ENCODE data around the gene IPO9.

IPO9 gene

DNA sequence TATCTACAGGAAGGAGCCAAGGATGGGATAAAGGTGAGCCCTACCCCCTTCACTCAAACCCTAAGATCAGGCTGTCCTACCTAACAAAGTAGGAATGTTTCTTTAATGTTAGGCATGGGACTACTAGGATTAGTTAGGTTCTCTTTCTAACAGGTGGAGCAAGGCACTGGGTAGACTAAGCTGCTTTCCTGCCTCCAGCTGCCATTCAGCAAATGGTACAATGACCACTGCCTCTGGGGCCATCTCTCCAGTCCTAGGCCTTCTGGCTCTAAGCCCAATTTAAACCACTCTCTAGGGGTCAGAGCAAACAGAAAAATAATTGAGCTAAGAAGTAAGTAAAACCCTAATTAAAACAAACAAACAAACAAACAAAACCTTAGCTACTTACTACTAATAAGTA is 15.7 kb upstream of the IPO9 start:
- Histone ChIP-seq H3K9ac (ENCODE audit: low read depth, low read length) (no peak overlapping the region), H3K36me3 (ENCODE audit: control insufficient read depth, insufficient read depth, low read length) (peaks cover 40% of the 10 kb centered on the region), H3K27me3 (ENCODE audit: control insufficient read depth, insufficient read depth, low read length) (no peaks in the 10 kb centered on the region), H3K9me3 (ENCODE audit: control insufficient read depth, insufficient read depth, low read length) (no peaks in the 10 kb centered on the region), H3K4me3 (ENCODE audit: low read depth, low read length) (no peak overlapping the region), H3K4me1 (ENCODE audit: control insufficient read depth, insufficient read depth, low read length) (no peaks in the 10 kb centered on the region)

DNA sequence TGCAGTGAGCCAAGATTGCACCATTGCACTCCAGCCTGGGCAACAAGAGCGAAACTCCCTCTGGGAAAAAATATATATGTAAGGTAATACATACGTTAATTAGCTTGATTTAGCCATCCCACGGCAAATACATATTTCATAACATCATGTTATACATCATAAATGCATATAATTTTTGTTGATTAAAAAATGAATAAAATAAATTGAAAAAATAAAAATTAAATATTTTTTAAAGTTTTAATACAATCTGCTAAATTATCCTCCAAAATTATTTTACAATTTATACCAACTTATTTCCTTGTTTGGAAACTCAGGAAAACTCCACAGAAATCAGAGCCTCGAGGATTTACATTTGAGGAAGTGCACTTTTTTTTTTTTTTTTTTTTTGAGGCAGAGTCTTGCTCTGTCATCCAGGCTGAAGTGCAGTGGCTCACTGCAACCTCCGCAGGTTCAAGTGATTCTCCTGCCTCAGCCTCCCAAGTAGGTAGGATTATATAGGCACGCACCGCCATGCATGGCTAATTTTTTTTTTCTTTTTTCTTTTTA is 12.6 kb upstream of the IPO9 start:
- Histone ChIP-seq H3K4me3 (ENCODE audit: low read depth, low read length) (no peak overlapping the region), H3K9ac (ENCODE audit: low read depth, low read length) (no peak overlapping the region), H3K27me3 (ENCODE audit: control insufficient read depth, insufficient read depth, low read length) (no peaks in the 10 kb centered on the region), H3K36me3 (ENCODE audit: control insufficient read depth, insufficient read depth, low read length) (peaks cover 31% of the 10 kb centered on the region), H3K9me3 (ENCODE audit: control insufficient read depth, insufficient read depth, low read length) (no peaks in the 10 kb centered on the region), H3K4me1 (ENCODE audit: control insufficient read depth, insufficient read depth, low read length) (no peaks in the 10 kb centered on the region)

DNA sequence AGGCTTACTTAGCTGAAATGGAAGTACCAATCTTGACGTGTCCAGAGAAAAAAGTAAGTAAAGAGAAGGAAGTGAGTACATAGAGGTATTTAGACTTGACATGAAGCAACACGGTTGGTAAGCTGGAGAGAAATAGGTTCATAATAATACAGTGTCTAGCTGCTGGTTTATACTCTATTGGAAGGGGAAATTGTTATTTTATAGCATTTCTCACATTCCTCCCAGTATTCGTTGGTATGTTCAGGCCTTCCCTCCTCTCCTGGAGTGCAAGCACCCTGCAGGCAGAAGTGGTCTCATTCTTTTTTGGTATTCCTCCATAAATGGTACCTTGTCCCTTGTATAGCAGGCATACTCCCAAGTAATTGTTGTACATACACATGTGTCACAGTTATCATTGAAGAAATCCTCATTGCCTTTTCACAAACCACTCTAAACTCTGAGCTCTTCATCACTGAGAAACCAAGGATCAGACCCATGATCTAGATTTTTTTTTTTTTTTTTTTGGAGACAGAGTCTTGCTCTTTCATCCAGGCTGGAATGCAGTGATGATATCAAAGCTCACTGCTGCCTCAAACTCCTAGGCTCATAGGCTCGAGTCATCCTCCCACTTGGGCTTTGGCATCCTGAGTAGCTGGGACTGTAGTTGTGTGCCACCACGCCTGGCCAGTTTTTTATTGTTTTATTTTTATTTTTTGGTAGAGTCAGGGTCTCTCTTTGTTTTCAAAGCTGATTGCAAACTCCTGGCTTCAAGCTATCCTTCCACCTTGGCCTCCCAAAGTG is 9.8 kb upstream of the IPO9 start:
- Histone ChIP-seq H3K9ac (ENCODE audit: low read depth, low read length) (no peak overlapping the region), H3K36me3 (ENCODE audit: control insufficient read depth, insufficient read depth, low read length) (peaks cover 12% of the 10 kb centered on the region), H3K4me1 (ENCODE audit: control insufficient read depth, insufficient read depth, low read length) (no peaks in the 10 kb centered on the region), H3K9me3 (ENCODE audit: control insufficient read depth, insufficient read depth, low read length) (no peaks in the 10 kb centered on the region), H3K4me3 (ENCODE audit: low read depth, low read length) (no peak overlapping the region), H3K27me3 (ENCODE audit: control insufficient read depth, insufficient read depth, low read length) (no peaks in the 10 kb centered on the region)

DNA sequence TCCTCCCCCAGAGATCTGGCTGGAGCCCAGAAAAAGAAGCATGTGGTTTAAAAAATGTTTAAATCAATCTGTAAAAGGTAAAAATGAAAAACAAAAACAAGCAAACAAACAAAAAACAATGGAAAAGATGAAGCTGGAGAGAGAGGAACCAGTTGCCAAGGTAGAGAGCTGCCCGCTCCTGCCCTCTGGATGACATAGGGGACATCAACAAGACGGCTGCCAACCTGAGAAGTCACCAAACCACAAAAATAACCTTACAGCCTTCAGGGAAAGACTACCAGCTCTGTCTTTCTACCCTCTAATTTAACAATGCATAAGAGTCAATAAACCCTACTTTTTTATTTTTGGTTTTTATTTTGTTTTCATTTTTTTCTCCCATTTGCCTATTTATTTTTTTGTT is 8.5 kb upstream of the IPO9 start:
- no peak overlapping the region for H3K4me3 ChIP-seq (ENCODE audit: low read depth, low read length)
- H3K9me3 ChIP-seq (ENCODE audit: control insufficient read depth, insufficient read depth, low read length) = no peaks in the 10 kb centered on the region
- no peak overlapping the region for H3K9ac ChIP-seq (ENCODE audit: low read depth, low read length)
- no peaks in the 10 kb centered on the region for H3K27me3 ChIP-seq (ENCODE audit: control insufficient read depth, insufficient read depth, low read length)
- no peaks in the 10 kb centered on the region for H3K4me1 ChIP-seq (ENCODE audit: control insufficient read depth, insufficient read depth, low read length)
- peaks cover 12% of the 10 kb centered on the region for H3K36me3 ChIP-seq (ENCODE audit: control insufficient read depth, insufficient read depth, low read length)

DNA sequence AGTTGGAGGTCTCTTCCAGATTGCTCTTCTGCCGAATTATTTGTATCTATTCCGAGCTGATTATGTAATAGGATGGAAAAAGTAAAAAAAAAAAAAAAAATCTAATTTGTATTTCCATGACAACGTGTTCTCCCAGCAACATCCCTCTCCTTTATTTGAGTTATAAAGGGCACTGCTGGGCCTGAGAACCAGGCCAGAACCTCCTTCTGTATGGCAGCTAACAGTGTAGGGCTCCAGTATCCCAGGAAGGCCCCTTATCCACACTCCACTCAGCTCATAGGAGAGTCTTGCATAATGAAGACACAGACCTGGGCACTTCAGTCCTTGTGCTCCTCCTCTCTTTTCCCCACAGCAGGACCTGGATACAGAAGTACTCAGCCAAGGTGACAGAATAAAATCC is 3.7 kb upstream of the IPO9 start:
- Histone ChIP-seq H3K9me3 (ENCODE audit: control insufficient read depth, insufficient read depth, low read length) (no peaks in the 10 kb centered on the region), H3K4me3 (ENCODE audit: low read depth, low read length) (no peak overlapping the region), H3K36me3 (ENCODE audit: control insufficient read depth, insufficient read depth, low read length) (peaks cover 5% of the 10 kb centered on the region), H3K4me1 (ENCODE audit: control insufficient read depth, insufficient read depth, low read length) (peaks cover 8% of the 10 kb centered on the region), H3K27me3 (ENCODE audit: control insufficient read depth, insufficient read depth, low read length) (no peaks in the 10 kb centered on the region), H3K9ac (ENCODE audit: low read depth, low read length) (no peak overlapping the region)

DNA sequence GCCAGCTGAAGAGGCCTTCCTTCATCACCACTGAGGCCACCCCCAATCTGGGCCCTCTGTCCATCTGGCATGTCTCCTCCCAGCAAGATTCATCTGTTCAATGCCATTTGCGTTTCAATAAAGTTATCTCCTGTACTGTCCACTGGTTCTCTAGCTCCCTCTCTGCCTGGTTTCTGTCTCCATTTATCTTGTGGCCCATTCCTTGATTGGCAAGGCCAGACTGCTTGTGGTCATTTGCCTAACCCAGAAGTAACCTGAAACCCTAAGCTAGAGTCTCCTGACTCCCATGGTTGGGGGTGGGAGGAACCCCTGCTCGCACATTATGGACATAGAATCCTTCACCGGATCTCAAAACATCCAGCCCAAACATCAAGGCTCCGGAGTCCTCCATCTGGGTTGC is 2.1 kb upstream of the IPO9 start:
- H3K27me3 ChIP-seq (ENCODE audit: control insufficient read depth, insufficient read depth, low read length) = no peaks in the 10 kb centered on the region
- no peak overlapping the region for H3K4me3 ChIP-seq (ENCODE audit: low read depth, low read length)
- H3K9ac ChIP-seq (ENCODE audit: low read depth, low read length) = no peak overlapping the region
- no peaks in the 10 kb centered on the region for H3K9me3 ChIP-seq (ENCODE audit: control insufficient read depth, insufficient read depth, low read length)
- peaks cover 3% of the 10 kb centered on the region for H3K36me3 ChIP-seq (ENCODE audit: control insufficient read depth, insufficient read depth, low read length)
- H3K4me1 ChIP-seq (ENCODE audit: control insufficient read depth, insufficient read depth, low read length) = peaks cover 13% of the 10 kb centered on the region

DNA sequence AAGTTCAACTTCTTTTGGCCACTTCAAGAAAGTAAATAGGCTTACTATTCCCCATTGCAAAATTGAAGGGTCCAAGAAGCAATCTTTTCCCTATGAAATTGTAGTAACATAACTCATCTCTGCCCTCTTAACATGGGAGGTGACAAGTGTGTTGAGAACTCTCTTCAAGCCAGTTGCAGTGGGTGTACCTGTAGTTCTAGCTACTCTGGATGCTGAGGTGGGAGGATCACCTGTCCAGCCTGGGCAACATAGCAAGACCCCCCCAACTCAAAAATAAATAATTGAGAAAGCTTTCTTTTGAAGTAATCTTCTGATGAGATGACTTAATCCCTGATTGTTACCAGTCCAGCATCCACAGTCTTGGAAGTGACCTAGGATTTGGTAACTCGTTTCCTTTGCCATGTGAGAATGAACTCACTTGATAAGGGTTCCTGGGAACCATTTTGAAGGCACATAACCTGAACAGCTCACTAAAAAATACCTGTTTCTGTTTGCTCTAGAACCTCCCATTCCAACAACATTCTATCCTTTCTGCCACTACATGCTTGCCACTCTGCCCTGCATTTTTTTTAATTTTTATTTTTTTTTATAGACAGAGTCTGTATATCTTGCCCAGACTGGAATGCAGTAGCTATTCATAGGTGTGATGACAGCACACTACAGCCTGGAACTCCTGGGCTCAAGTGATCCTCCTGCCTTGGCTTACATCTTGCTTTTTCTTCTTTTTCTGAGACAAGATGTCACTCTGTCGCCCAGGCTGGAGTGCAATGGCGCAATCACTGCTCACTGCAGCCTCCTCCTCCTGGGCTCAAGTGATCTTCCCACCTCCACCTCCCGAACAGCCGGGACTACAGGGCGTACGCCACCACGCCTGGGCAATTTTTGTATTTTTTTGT is 1.4 kb upstream of the IPO9 start:
- H3K9me3 ChIP-seq (ENCODE audit: control insufficient read depth, insufficient read depth, low read length) = no peaks in the 10 kb centered on the region
- peaks cover 3% of the 10 kb centered on the region for H3K36me3 ChIP-seq (ENCODE audit: control insufficient read depth, insufficient read depth, low read length)
- no peak overlapping the region for H3K4me3 ChIP-seq (ENCODE audit: low read depth, low read length)
- H3K27me3 ChIP-seq (ENCODE audit: control insufficient read depth, insufficient read depth, low read length) = no peaks in the 10 kb centered on the region
- H3K4me1 ChIP-seq (ENCODE audit: control insufficient read depth, insufficient read depth, low read length) = peaks cover 14% of the 10 kb centered on the region
- H3K9ac ChIP-seq (ENCODE audit: low read depth, low read length) = no peak overlapping the region

DNA sequence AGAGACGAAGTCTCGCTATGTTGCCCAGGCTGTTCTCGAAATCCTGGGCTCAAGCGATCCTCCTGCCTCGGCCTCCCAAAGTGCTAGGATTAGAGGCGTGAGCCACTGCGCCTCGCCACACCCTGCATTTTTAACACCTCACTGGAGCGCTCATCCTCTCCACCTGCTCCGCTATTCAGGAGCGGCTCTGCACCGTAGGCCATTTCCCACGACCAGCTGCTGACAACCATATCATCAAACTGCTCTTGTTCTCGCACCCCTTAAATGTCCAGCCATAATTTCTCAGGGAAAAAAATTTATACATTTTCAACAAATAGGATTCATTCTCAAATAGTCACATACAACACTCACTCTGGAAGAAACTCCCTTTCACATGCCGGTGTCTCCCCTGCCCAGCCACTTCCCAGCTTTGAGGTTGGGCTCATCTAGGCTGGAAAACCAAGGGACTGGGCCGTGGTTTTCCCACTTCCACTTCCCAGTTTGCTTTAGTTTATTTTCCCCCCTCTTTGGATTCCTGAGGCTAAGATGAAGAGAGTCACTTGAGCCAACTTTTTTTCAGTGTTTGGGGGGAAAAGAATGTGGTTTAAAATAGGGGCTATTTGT is 639 bp upstream of the IPO9 start:
- Histone ChIP-seq H3K9me3 (ENCODE audit: control insufficient read depth, insufficient read depth, low read length) (no peaks in the 10 kb centered on the region), H3K36me3 (ENCODE audit: control insufficient read depth, insufficient read depth, low read length) (peaks cover 3% of the 10 kb centered on the region), H3K9ac (ENCODE audit: low read depth, low read length) (no peak overlapping the region), H3K27me3 (ENCODE audit: control insufficient read depth, insufficient read depth, low read length) (no peaks in the 10 kb centered on the region), H3K4me1 (ENCODE audit: control insufficient read depth, insufficient read depth, low read length) (peaks cover 16% of the 10 kb centered on the region), H3K4me3 (ENCODE audit: low read depth, low read length) (no peak overlapping the region)

DNA sequence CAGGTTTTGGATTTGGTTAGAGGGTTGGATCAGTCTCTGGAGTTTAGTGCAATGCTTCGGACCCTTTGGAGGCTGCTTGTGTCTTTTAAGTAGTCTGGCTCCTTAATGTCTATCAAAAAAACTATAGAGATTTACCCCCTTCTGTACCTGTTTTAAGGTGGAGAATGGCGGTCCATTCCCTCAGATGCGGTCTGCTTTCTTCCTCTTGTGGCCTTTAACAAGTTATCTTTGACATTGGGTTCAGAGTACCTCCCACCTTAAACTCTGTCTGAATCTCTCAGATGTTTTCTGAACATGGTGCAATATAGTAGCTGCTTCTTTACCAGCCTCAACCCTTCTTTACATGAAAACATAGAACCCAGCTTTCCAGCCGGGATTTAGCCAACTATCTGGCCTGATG is 2.4 kb downstream of the IPO9 start:
- Histone ChIP-seq H3K4me3 (ENCODE audit: low read depth, low read length) (no peak overlapping the region), H3K9ac (ENCODE audit: low read depth, low read length) (no peak overlapping the region), H3K27me3 (ENCODE audit: control insufficient read depth, insufficient read depth, low read length) (no peaks in the 10 kb centered on the region), H3K4me1 (ENCODE audit: control insufficient read depth, insufficient read depth, low read length) (peaks cover 16% of the 10 kb centered on the region), H3K36me3 (ENCODE audit: control insufficient read depth, insufficient read depth, low read length) (peaks cover 3% of the 10 kb centered on the region), H3K9me3 (ENCODE audit: control insufficient read depth, insufficient read depth, low read length) (no peaks in the 10 kb centered on the region)

DNA sequence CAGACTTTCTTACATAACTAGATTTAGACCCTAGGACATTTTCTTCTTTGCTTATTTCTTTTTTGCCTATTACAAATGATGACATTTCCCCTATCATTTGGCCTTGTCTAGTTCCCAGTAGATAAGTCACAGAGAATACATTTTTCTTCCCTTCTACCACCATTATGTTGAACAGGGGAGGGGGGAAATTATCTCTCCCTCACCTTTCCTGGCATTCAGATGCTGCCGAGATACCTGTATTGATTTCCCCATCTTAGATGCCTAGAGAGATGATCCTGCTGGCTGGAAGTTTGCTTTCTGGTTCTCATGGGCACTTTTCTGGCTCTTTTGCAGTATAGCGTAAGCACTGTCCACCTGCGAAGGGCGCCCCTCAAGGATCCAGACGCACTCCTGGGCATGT is 5.7 kb downstream of the IPO9 start:
- Histone ChIP-seq H3K4me1 (ENCODE audit: control insufficient read depth, insufficient read depth, low read length) (peaks cover 9% of the 10 kb centered on the region), H3K27me3 (ENCODE audit: control insufficient read depth, insufficient read depth, low read length) (no peaks in the 10 kb centered on the region), H3K9ac (ENCODE audit: low read depth, low read length) (no peak overlapping the region)

DNA sequence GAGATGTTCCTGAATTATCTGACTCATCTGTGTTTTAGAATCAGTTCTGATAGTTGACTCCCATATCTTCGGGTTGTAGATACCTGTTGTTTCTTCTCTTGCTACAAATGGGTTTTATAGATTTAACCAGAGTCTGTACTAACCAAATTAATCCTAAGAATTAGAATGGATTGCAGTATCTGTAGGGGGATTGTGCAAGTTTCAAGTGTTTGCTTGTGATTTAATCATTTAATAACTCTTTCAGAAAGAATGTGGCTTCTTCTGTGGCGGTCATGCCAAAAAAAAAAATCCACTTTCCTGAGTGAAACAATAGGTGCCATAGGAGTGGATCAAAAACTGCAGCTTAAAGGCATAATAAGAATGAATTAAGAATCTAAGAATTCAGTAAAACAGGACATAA is 9.4 kb downstream of the IPO9 start:
- Histone ChIP-seq H3K9me3 (ENCODE audit: control insufficient read depth, insufficient read depth, low read length) (no peaks in the 10 kb centered on the region), H3K9ac (ENCODE audit: low read depth, low read length) (no peak overlapping the region), H3K36me3 (ENCODE audit: control insufficient read depth, insufficient read depth, low read length) (no peaks in the 10 kb centered on the region), H3K27me3 (ENCODE audit: control insufficient read depth, insufficient read depth, low read length) (no peaks in the 10 kb centered on the region), H3K4me3 (ENCODE audit: low read depth, low read length) (no peak overlapping the region), H3K4me1 (ENCODE audit: control insufficient read depth, insufficient read depth, low read length) (peaks cover 21% of the 10 kb centered on the region)

More for the DNA sequence above, 5.7 kb downstream of the IPO9 start:
- H3K36me3 ChIP-seq (ENCODE audit: control insufficient read depth, insufficient read depth, low read length) = no peaks in the 10 kb centered on the region
- no peak overlapping the region for H3K4me3 ChIP-seq (ENCODE audit: low read depth, low read length)
- no peaks in the 10 kb centered on the region for H3K9me3 ChIP-seq (ENCODE audit: control insufficient read depth, insufficient read depth, low read length)
